Gastroesophageal sphincter (tissue), 4 donors: Measurements from ENCODE around the gene ADCY6. TPM values are rescaled to one million over a fixed set of nuclear protein-coding genes. Genes with fewer than 3 reads are reported as not detected.

ENCODE experiments used
- ATAC-seq: fragments of 150-250 bp; one replicate; pipeline ENCODE4 v1.9.1; 2016; ENCODE audit warnings: mild to moderate bottlenecking, moderate library complexity
- H3K27ac ChIP-seq, 4 donors: fragments of 200-600 bp; sonication (generic) in 3 of 4; 1 replicate in 3 of 4; 2 replicates in 1 of 4; pipeline ENCODE4 v1.5.1; 2016 to 2019
- H3K27me3 ChIP-seq: fragments of 200-600 bp; sonication (generic); one replicate; pipeline ENCODE4 v1.5.1; 2019
- H3K36me3 ChIP-seq, 2 donors: fragments of 200-600 bp; sonication (generic); one replicate each; pipeline ENCODE4 v1.5.1; 2019; ENCODE audit warnings: control low read depth in 1 of 2
- H3K4me1 ChIP-seq, 3 donors: fragments of 200-600 bp; sonication (generic); 1 replicate in 2 of 3; 2 replicates in 1 of 3; pipeline ENCODE4 v1.5.1; 2016 to 2019; ENCODE audit warnings: control low read depth in 2 of 3
- H3K4me3 ChIP-seq, 2 donors: fragments of 200-600 bp; sonication (generic); one replicate each; pipeline ENCODE4 v1.5.1; 2019; ENCODE audit warnings: mild to moderate bottlenecking in 1 of 2, moderate library complexity in 1 of 2
- H3K9me3 ChIP-seq, 3 donors: fragments of 200-600 bp; sonication (generic); one replicate each; pipeline ENCODE4 v1.5.1; 2017 to 2019; ENCODE audit warnings: control low read depth in 2 of 3
- CTCF ChIP-seq, 4 experiments: fragments of 200-600 bp in 2 of 4; fragments of 450-650 bp in 2 of 4; sonication (generic) in 1 of 4; IDR thresholded peaks; one replicate each; pipeline ENCODE4 v1.5.1; 2017 to 2019; ENCODE audit warnings: antibody characterized with exemption in 4 of 4, mild to moderate bottlenecking in 2 of 4, moderate library complexity in 2 of 4
- EP300 ChIP-seq: sonication (generic); formaldehyde crosslinking; IDR thresholded peaks from one replicate; pipeline ENCODE4 v1.6.1; 2017; ENCODE audit warnings: antibody characterized with exemption, mild to moderate bottlenecking
- POLR2A ChIP-seq, 2 donors: fragments of 450-650 bp; IDR thresholded peaks; one replicate each; pipeline ENCODE4 v1.6.1; 2017; ENCODE audit warnings: antibody characterized with exemption in 2 of 2, mild to moderate bottlenecking in 2 of 2, moderate library complexity in 1 of 2
- POLR2AphosphoS5 ChIP-seq: sonication (generic); formaldehyde crosslinking; IDR thresholded peaks from one replicate; pipeline ENCODE4 v1.6.1; 2017; ENCODE audit warnings: antibody characterized with exemption
- WGBS, 2 donors: methylation state at CpG; one replicate each; pipeline ENCODE4 v1.1.5; 2018; ENCODE audit warnings: low coverage in 1 of 2; 5-methylcytosine and 5-hydroxymethylcytosine counted together
- total RNA-seq, 4 donors: library from RNA; depleted of rRNA; stranded (reverse); fragments of >200 nt; gene quantifications; one replicate each; pipeline ENCODE4 v1.1.0, GENCODE V29; 2016

The ADCY6 gene
- total RNA-seq, 4 donors from 2014 or later = 21.9 to 33.0 (median 29.0) TPM

GRCh38 chr12:48777501-48778400, 11.1 kb downstream of the ADCY6 start:
- H3K27ac ChIP-seq = no peak overlapping the region
- TF ChIP-seq EP300 = no peak
- no peak for TF ChIP-seq CTCF (IDR thresholded peaks at IDR 0.05)
- no peak for TF ChIP-seq POLR2AphosphoS5
- TF ChIP-seq POLR2A (IDR thresholded peaks at IDR 0.05) = no peak
- 50 to 67% methylated on average over 1 to 5 of the region's 16 CpGs for WGBS, 2 donors
- peaks cover 0 to 39% (median 24%) of the 10 kb centered on the region in 3 donors for H3K4me1 ChIP-seq
- no peak for ATAC-seq
- H3K4me3 ChIP-seq = no peak overlapping the region
- H3K27me3 ChIP-seq = no peaks in the 10 kb centered on the region
- peaks cover 0 to 60% of the 10 kb centered on the region in 2 donors for H3K36me3 ChIP-seq
- no peaks in the 10 kb centered on the region for H3K9me3 ChIP-seq

GRCh38 chr12:48776956-48777355, 11.9 kb downstream of the ADCY6 start:
- Histone ChIP-seq H3K9me3 (no peaks in the 10 kb centered on the region), H3K27me3 (no peaks in the 10 kb centered on the region), H3K4me1 (peaks cover 0 to 31% (median 22%) of the 10 kb centered on the region in 3 donors), H3K36me3 (peaks cover 0 to 62% of the 10 kb centered on the region in 2 donors), H3K4me3 (no peak overlapping the region), H3K27ac (no peak overlapping the region)
- ATAC-seq = no peak
- WGBS, 2 donors = 83% methylated on average over 1 of the region's 6 CpGs; no CpG with 5 or more reads in 1 of the 2 donors
- TF ChIP-seq POLR2A (IDR thresholded peaks at IDR 0.05) (no peak), POLR2AphosphoS5 (no peak), CTCF (IDR thresholded peaks at IDR 0.05) (no peak), EP300 (no peak)

GRCh38 chr12:48775991-48776649, 12.8 kb downstream of the ADCY6 start:
- Histone ChIP-seq H3K27me3 (no peaks in the 10 kb centered on the region), H3K27ac (no peak overlapping the region), H3K4me3 (no peak overlapping the region), H3K9me3 (no peaks in the 10 kb centered on the region), H3K4me1 (peaks cover 0 to 22% (median 16%) of the 10 kb centered on the region in 3 donors), H3K36me3 (peaks cover 0 to 70% of the 10 kb centered on the region in 2 donors)
- 79 to 97% methylated on average over 5 to 6 of the region's 29 CpGs for WGBS, 2 donors
- no peak for ATAC-seq
- TF ChIP-seq EP300 (no peak), POLR2AphosphoS5 (no peak), CTCF (IDR thresholded peaks at IDR 0.05) (no peak), POLR2A (IDR thresholded peaks at IDR 0.05) (no peak)

GRCh38 chr12:48775299-48775698, 13.6 kb downstream of the ADCY6 start:
- no peaks in the 10 kb centered on the region for H3K27me3 ChIP-seq
- ATAC-seq = no peak
- no peak overlapping the region for H3K4me3 ChIP-seq
- TF ChIP-seq CTCF (IDR thresholded peaks at IDR 0.05) = no peak
- 100% methylated on average over 1 to 2 of the region's 8 CpGs for WGBS, 2 donors
- H3K27ac ChIP-seq = no peak overlapping the region
- peaks cover 0 to 14% (median 11%) of the 10 kb centered on the region in 3 donors for H3K4me1 ChIP-seq
- H3K36me3 ChIP-seq = peaks cover 0 to 78% of the 10 kb centered on the region in 2 donors
- H3K9me3 ChIP-seq = no peaks in the 10 kb centered on the region
